NCI-H2196 (cell line): ENCODE data around the gene EDC4.

Experiments
- DNase-seq: peaks from one replicate; lab custom pipeline; 2025; ENCODE audit not compliant: unreplicated experiment; lab: John Stamatoyannopoulos, UW

EDC4 gene

GRCh38 chr16:67878846-67879245 is 6.0 kb downstream of the EDC4 start:
- DNase-seq, result no peak

DNA sequence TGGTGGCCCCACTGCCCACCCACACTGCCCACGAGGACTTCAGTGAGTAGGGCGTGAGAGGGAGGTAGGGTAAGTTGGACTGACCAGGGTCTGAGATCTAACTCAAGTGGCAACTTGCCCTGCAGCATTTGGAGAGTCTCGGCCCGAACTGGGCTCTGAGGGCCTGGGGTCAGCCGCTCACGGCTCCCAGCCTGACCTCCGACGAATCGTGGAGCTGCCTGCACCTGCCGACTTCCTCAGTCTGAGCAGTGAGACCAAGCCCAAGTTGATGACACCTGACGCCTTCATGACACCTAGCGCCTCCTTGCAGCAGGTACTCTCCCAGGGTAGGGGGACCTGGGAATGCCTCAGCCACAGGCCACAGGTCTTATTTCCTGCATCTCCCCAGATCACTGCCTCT is 6.6 kb downstream of the EDC4 start:
- DNase-seq, result no peak

GRCh38 chr16:67879936-67880335 is 7.1 kb downstream of the EDC4 start:
- DNase-seq, result no peak

DNA sequence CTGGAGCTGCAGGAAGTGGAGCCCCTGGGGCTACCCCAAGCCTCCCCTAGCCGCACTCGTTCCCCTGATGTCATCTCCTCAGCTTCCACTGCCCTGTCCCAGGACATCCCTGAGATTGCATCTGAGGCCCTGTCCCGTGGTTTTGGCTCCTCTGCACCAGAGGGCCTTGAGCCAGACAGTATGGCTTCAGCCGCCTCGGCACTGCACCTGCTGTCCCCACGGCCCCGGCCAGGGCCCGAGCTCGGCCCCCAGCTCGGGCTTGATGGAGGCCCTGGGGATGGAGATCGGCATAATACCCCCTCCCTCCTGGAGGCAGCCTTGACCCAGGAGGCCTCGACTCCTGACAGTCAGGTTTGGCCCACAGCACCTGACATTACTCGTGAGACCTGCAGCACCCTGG is 7.7 kb downstream of the EDC4 start:
- DNase-seq, result no peak

- no peak for DNase-seq
Measured at GRCh38 chr16:67881621-67882161, 8.8 kb downstream of the EDC4 start.

- peak; percentile 23 for DNase-seq
Measured at GRCh38 chr16:67882374-67883145, 9.7 kb downstream of the EDC4 start.

GRCh38 chr16:67883146-67883871 is 10.5 kb downstream of the EDC4 start:
- DNase-seq, result no peak

DNA sequence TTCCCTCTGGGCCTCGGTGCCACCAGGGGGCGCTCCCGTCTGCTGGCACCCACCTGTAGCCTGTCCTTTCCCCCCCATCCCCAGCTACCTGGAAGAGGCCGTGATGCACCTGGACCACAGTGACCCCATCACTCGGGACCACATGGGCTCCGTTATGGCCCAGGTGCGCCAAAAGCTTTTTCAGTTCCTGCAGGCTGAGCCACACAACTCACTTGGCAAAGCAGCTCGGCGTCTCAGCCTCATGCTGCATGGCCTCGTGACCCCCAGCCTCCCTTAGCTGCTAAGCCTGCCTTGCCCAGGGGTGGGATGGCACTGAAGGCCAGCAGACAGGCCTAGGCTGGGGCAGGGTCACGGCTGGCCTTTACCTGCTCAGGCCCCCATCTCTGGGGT is 11.0 kb downstream of the EDC4 start:
- DNase-seq, result peak; percentile 23

GRCh38 chr16:67884684-67885083 is 11.8 kb downstream of the EDC4 start, which contains the start of gene NRN1L:
Gene NRN1L (plus strand): TSS chr16:67884885. CDS start chr16:67884904, 19 bp downstream.
- DNase-seq, result peak; percentile 85

DNA sequence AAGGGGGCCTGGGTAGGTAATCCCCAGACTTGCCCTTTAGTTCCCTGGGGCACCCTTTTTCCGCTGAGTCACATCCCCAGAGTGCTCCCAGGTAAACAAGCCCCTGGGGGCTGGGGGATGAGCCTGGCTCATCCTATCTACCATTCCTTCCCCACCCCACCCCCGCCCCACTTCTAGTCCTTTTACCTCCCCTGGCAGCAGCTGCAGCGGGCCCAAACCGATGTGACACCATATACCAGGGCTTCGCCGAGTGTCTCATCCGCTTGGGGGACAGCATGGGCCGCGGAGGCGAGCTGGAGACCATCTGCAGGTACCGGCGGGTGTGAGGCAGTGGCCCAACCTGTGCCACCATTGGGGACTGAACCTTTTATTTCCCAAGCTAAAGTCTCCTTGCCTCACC is 12.7 kb downstream of the EDC4 start:
- DNase-seq, result no peak

DNA sequence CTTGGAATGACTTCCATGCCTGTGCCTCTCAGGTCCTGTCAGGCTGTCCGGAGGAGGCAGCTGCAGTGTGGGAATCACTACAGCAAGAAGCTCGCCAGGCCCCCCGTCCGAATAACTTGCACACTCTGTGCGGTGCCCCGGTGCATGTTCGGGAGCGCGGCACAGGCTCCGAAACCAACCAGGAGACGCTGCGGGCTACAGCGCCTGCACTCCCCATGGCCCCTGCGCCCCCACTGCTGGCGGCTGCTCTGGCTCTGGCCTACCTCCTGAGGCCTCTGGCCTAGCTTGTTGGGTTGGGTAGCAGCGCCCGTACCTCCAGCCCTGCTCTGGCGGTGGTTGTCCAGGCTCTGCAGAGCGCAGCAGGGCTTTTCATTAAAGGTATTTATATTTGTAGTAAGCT is 13.1 kb downstream of the EDC4 start:
- no peak for DNase-seq

GRCh38 chr16:67886387-67886786 is 13.5 kb downstream of the EDC4 start:
- no peak for DNase-seq

GRCh38 chr16:67888331-67888730 is 15.5 kb downstream of the EDC4 start:
- DNase-seq, result no peak

GRCh38 chr16:67892375-67892774 is 19.5 kb downstream of the EDC4 start:
- DNase-seq, result no peak

GRCh38 chr16:67892899-67893742 is 20.3 kb downstream of the EDC4 start, which contains the start of gene PSKH1:
Gene PSKH1 (plus strand): TSS chr16:67893254. CDS start chr16:67908750, 15,496 bp downstream.
- peak; percentile 79 for DNase-seq

- DNase-seq, result no peak
Measured at GRCh38 chr16:67893743-67894399, 21.0 kb downstream of the EDC4 start.

- DNase-seq, result no peak
Measured at GRCh38 chr16:67897231-67897630, 24.4 kb downstream of the EDC4 start.

GRCh38 chr16:67901734-67902133 is 28.9 kb downstream of the EDC4 start:
- no peak for DNase-seq

DNA sequence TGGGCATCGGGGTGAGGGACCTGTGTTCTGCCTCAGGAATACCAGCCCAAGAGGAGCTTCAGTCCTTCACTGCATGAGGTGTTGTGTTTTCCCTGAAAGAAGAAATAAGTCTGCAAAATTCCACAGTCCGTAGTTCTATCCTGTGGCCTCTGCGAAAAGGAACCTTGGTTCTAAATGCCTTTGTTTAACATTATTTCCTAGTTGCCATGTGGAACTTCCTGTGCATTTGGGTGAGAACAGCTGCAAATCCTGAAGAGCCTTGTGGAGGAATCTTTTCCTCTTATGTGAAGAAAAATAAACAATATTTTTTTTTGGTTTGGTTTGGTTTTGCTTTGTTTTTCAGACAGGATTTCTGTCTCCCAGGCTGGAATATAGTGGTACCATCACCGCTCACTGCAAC is 30.0 kb downstream of the EDC4 start:
- no peak for DNase-seq

GRCh38 chr16:67907397-67908180 is 34.7 kb downstream of the EDC4 start:
- DNase-seq, result no peak
